GM20431 (cell line): ENCODE results near the gene SPECC1L.
"Not testable (repeated sequence)": the region's sequence is repeated elsewhere in the genome, so short reads cannot be mapped to it uniquely, and the experiment has no call there.

Experiments used
- in situ Hi-C: fragments of 300-500 bp; cut with MseI, MboI; formaldehyde crosslinking; loops from one replicate; pipeline ENCODE4 v1.15.0; 2020; ENCODE audit warnings: low sequenced_read_pairs; ENCODE audit not compliant: unreplicated experiment

SPECC1L gene

GRCh38 chr22:24245584-24246561, 24.8 kb upstream of the SPECC1L start:
- in situ Hi-C loops = not testable (repeated sequence)

- in situ Hi-C loops = no loop called here
Measured at GRCh38 chr22:24247011-24247507, 23.6 kb upstream of the SPECC1L start.

GRCh38 chr22:24247564-24248344, 22.9 kb upstream of the SPECC1L start:
- in situ Hi-C loops = no loop called here

- in situ Hi-C loops = not testable (repeated sequence)
Measured at GRCh38 chr22:24248611-24249010, 22.0 kb upstream of the SPECC1L start.

GRCh38 chr22:24249413-24249812, 21.2 kb upstream of the SPECC1L start:
- in situ Hi-C loops = not testable (repeated sequence)

- in situ Hi-C loops = not testable (repeated sequence)
Measured at GRCh38 chr22:24251286-24251685, 19.3 kb upstream of the SPECC1L start.

GRCh38 chr22:24253126-24253525, 17.5 kb upstream of the SPECC1L start:
- in situ Hi-C loops = not testable (repeated sequence)

GRCh38 chr22:24256136-24256535, 14.5 kb upstream of the SPECC1L start:
- in situ Hi-C loops = not testable (repeated sequence)

- in situ Hi-C loops = not testable (repeated sequence)
Measured at GRCh38 chr22:24256736-24257135, 13.9 kb upstream of the SPECC1L start.

- in situ Hi-C loops = not testable (repeated sequence)
Measured at GRCh38 chr22:24259459-24259858, 11.2 kb upstream of the SPECC1L start.

- in situ Hi-C loops = not testable (repeated sequence)
Measured at GRCh38 chr22:24262185-24262749, 8.4 kb upstream of the SPECC1L start.

- in situ Hi-C loops = not testable (repeated sequence)
Measured at GRCh38 chr22:24263479-24263878, 7.2 kb upstream of the SPECC1L start.

- in situ Hi-C loops = not testable (repeated sequence)
Measured at GRCh38 chr22:24264329-24264896, 6.2 kb upstream of the SPECC1L start.

GRCh38 chr22:24265734-24266133, 4.9 kb upstream of the SPECC1L start:
- in situ Hi-C loops = no loop called here

- in situ Hi-C loops = not testable (repeated sequence)
Measured at GRCh38 chr22:24266495-24266894, 4.1 kb upstream of the SPECC1L start.

GRCh38 chr22:24271386-24271854, 789 bp downstream of the SPECC1L start:
- in situ Hi-C loops = no loop called here

- in situ Hi-C loops = not testable (repeated sequence)
Measured at GRCh38 chr22:24273031-24273430, 2.4 kb downstream of the SPECC1L start.

- in situ Hi-C loops = not testable (repeated sequence)
Measured at GRCh38 chr22:24273906-24274305, 3.3 kb downstream of the SPECC1L start.

GRCh38 chr22:24274696-24275405, 4.2 kb downstream of the SPECC1L start:
- in situ Hi-C loops = not testable (repeated sequence)
